GM21423 (cell line): ENCODE results near the gene EXOC6B.
"Not testable (repeated sequence)": the region's sequence is repeated elsewhere in the genome, so short reads cannot be mapped to it uniquely, and the experiment has no call there.

Experiments used
- ATAC-seq: cut with Tn5 transposase; IDR thresholded peaks from one replicate; pipeline ENCODE4 v1.9.1; 2021; ENCODE audit warnings: mild to moderate bottlenecking, moderate library complexity; ENCODE audit not compliant: unreplicated experiment

Gene EXOC6B

GRCh38 chr2:72619626-72620025 lies 206.2 kb downstream of the EXOC6B start:
- ATAC-seq: no peak

DNA sequence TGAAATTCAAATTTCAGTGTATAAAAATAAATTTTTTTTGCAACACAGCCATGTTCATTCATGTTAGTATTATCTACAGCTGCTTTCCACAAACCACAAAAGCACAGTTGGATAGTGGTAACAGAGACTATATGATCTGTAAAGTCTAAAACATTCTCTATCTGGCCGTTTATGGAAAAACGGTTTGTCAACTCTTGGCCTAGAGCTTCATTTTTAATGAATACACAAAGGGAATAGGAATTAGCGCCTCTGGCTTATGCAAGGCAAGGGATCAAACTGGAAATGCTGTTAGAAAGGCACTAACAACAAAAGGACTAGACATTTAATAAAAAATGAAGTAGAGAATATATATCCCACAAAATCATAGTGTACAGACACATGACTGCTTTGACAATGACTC lies 211.9 kb downstream of the EXOC6B start:
- ATAC-seq: no peak

DNA sequence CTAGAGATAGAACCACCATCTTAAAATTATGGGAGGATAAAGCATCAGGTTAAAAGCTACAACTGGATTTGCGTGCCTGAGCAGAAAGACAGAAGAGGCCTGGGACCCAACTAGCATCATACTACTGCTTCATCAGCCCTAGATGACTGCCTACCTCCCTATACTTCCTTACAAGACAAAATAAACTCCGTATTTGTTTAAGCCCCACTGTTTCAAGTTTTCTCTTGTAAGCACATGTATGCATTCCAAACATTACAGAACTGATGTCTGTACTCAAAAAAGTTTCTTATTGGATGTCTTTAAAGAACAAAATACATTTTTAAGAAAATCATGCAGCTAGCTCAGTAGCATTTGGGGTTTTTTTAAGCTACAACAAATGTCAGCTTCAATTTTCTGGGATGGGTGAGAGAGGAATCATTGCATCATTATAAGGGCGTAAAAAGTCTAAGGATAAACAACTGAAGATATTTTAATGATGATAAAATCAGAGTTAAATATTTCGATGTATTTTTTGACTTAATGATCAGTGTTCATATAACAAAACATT lies 213.1 kb downstream of the EXOC6B start:
- ATAC-seq: no peak

GRCh38 chr2:72607189-72607588 lies 218.6 kb downstream of the EXOC6B start:
- no peak for ATAC-seq

GRCh38 chr2:72605836-72606442 lies 219.9 kb downstream of the EXOC6B start:
- no peak for ATAC-seq

DNA sequence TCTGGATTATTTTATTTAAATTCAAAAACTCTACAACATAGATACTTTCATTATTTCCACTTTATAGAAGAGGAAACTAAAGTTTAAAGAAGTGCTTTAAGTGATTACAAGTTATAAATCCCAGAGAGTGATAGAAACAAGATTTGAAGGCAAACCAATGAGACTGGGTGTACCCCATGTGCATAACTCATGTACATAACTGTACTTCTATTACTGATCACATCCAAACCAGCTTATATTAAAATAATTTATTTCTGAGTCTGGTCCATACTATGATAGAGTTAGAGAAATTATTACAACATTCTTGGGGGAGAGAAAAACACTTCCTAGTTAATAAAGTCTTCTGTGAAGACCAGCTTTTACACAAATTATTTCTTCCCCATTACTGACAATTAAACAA lies 221.4 kb downstream of the EXOC6B start:
- no peak for ATAC-seq

GRCh38 chr2:72603481-72603880 lies 222.4 kb downstream of the EXOC6B start:
- ATAC-seq: no peak

GRCh38 chr2:72602711-72603110 lies 223.1 kb downstream of the EXOC6B start:
- ATAC-seq: no peak

GRCh38 chr2:72602095-72602494 lies 223.7 kb downstream of the EXOC6B start:
- ATAC-seq: no peak

DNA sequence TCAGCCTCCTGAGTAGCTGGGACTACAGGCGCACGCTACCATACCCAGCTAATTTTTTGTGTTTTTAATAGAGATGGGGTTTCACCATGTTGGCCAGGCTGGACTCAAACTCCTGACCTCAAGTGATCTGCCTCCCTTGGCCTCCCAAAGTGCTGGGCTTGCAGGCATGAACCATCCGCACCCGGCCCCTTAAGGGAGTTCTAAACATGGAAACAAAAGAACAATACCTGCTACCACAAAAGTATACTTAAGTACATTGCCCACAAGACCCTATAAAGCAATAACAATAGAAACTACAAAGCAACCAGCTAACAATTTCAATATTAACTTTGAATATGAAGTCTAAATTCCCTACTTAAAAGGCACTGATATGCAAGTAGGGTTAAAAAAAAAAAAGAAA lies 242.0 kb downstream of the EXOC6B start:
- not testable (repeated sequence) for ATAC-seq

- no peak for ATAC-seq
These were observed 242.5 kb downstream of the EXOC6B start for GRCh38 chr2:72583376-72583775.

DNA sequence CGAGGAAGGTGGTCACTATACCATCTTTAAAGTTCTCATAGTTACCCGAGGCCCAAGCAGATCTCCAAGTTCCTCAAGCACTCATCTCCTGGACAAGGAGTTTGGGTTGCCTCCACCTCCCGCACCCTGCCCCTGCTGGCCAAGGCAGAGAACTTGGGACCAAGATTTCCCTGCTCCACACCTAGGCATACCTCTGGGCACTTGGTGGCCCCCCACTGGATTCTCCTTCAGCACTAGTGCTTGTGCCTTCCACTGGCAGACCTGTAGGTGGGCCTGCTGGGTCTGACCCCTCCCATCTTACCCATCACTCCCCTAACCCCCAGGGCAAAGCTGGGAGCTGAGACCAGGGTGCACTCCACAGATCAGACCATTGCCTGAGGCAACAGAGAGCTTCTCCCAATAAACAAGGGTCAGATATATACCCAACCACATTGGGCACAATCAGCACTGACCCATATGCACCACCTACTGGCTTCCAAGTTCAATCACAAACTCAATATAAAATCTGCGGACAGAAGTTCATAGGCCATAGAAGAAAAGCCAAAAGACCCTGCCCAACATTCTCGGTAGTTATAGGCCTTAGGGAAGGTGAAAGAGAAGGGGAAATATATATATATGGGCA lies 244.2 kb downstream of the EXOC6B start:
- no peak for ATAC-seq

DNA sequence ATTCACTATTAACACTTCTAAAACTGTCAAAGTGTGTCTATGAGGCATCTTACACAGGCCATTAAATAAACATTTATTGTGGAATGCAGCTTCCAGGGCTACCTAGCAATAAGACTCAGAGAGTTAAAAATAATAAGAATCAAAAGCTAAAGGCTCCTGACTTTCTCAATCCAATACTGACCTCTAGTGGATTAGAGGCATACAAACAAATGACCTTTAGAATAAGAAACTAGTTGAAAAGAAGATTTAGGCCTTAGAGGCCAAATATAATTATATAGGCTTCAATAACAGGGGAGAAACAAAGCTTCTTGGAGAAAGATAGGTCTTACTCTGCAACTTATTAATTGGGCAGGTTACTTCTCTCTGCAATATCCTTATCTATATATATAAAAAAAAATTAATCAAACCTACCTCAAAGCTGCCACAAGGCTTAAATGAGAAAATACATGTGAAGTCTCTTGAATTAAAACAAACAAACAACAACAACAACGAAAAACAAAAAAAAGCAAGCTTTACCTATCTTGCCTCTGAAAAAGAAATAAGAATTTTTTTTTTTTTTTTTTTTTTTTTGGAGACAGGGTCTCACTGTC lies 246.1 kb downstream of the EXOC6B start:
- ATAC-seq: no peak

DNA sequence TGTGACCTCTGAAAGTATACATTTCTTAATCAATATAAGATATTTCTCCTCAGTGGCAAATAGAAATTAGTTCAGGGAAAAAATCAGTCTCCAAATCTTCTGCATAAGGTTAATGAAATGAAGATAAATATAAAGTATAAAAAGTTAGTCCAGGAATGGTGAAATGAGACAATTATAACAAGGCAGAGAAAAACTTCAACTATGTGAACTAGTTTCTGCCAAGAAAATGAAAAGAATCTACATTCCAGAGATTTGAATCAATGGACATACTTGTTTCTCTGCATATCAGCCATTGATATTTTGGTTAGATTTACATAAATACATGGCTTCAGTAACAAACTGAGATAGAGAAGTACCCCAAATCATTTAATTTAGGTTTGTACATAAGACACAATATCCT lies 249.0 kb downstream of the EXOC6B start:
- ATAC-seq: no peak

DNA sequence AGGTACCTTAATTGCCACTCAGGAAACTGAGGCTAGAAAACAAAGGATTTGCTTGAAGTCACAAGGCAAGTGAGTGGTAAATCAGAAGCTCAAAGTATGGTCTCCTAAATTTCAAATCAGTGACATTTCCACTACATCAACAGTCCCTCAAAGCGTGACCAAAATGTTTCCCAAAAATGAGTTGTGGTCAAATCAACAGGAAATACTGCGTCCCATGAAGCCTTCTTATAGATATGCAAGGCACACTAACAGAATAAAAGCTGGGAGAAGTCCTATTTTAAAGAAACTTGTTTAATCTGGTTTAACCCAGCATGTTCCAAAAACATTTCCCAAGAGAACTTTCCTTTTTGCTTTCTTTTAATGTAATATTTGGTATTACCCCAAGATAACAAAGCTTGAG lies 249.4 kb downstream of the EXOC6B start:
- no peak for ATAC-seq

- no peak for ATAC-seq
These were observed 250.9 kb downstream of the EXOC6B start for GRCh38 chr2:72574886-72575285.

DNA sequence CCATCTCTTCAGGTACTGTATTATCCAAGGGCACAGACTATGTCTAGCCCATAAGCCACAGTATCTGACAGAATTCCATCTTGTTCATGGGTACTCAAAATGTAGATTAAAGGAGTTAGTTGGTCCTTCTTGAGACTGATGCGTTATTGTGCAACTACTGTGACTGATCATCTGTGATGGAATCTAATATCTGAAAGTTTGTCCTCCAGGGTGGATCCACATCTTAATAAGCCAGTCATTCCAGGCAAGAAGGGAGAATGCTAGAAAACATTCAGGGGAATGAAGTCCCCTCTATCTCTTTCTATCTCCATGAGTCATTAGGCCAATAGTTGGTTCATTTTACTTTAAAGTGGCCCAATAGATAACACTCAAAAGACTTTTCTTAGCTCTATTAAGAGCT lies 252.6 kb downstream of the EXOC6B start:
- no peak for ATAC-seq

DNA sequence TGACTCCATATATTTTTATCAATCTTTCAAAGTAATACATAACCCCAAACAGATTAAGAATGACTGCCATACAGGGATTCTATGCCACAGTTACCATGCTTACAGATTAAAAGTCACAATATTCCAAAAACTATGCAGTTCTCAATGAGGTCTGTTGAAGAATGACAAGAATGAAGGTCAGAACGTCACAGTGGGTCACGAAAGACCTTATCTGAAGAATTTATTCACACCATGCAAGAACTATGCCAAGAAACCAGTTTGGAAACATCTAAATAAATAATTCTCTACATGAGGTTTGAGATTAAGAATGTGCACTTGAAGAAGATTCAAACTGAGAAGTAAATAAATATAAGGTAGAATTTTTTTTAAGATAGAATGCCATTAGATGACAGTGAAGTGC lies 253.3 kb downstream of the EXOC6B start:
- no peak for ATAC-seq

DNA sequence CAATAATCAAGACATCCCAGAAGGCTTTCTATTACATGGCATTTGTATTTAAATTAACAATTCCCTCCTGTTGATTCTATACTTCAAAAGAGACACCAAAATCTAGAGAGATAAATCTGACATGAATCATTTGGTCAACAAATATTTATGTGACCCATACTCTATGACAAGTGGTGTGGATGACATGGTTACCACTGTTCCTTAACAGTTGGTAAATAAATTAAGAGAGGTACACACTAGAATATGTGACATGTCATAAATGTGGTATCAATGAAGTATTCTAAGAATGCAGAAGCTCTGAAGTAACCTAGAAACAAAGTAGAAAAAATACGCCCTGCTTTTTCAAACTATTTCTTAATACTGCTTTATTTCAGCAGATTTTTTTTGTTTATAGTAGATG lies 255.4 kb downstream of the EXOC6B start:
- ATAC-seq: no peak

GRCh38 chr2:72562451-72563153 lies 263.2 kb downstream of the EXOC6B start:
- no peak for ATAC-seq

- ATAC-seq: no peak
These were observed 264.1 kb downstream of the EXOC6B start for GRCh38 chr2:72561621-72562318.
